IMR-90 (cell line): Measurements from ENCODE around the gene CD84. TPM values are rescaled to one million over a fixed set of nuclear protein-coding genes. Genes with fewer than 3 reads are reported as not detected.

Experiments used
- ATAC-seq: fragments of 200-7000 bp; cut with Tn5 transposase; 2 replicates; pipeline ENCODE4 v1.9.1; 2020; ENCODE audit warnings: low read depth, mild to moderate bottlenecking, moderate library complexity
- BruUV-seq: library from RNA; stranded (reverse); fragments of 400-500 nt; replicated peaks from 2 replicates; lab custom pipeline; 2021; lab: Mats Ljungman, UMichigan
- CTCF ChIA-PET: fragments of 300-600 bp; formaldehyde crosslinking; extraction: SDS; loops from one replicate; lab custom pipeline; 2021; ENCODE audit warnings: antibody characterized with exemption; lab: Yijun Ruan, JAX
- POLR2A ChIA-PET: fragments of 300-600 bp; sonication (Branson Sonifier 250); formaldehyde crosslinking; loops from one replicate; lab custom pipeline; 2022; ENCODE audit warnings: antibody characterized with exemption; ENCODE audit not compliant: unreplicated experiment; lab: Charles Lee
- DNase-seq: peaks from one replicate; pipeline ENCODE4 v3.0.0; 2013
- H2AFZ ChIP-seq: replicated peaks from 2 replicates; pipeline ENCODE3; 2013; ENCODE audit warnings: low read length, mild to moderate bottlenecking; ENCODE audit not compliant: poor library complexity
- H2AK5ac ChIP-seq: 2 replicates; pipeline ENCODE4 v1.6.1; 2013; ENCODE audit warnings: low read depth, low read length, inconsistent platforms
- H2AK9ac ChIP-seq: replicated peaks from 2 replicates; pipeline ENCODE3; 2013; ENCODE audit warnings: mild to moderate bottlenecking, low read depth, low read length, moderate library complexity; ENCODE audit not compliant: poor library complexity
- H2BK120ac ChIP-seq: 2 replicates; pipeline ENCODE4 v1.6.1; 2013; ENCODE audit warnings: low read depth, low read length, inconsistent platforms
- H2BK15ac ChIP-seq: 3 replicates; pipeline ENCODE4 v1.6.1; 2013; ENCODE audit warnings: low read depth, low read length, inconsistent platforms
- H2BK20ac ChIP-seq: 2 replicates; pipeline ENCODE4 v1.6.1; 2013; ENCODE audit warnings: low read depth, mild to moderate bottlenecking, inconsistent platforms, low read length, moderate library complexity
- H2BK5ac ChIP-seq: 2 replicates; pipeline ENCODE4 v1.6.1; 2013; ENCODE audit warnings: mild to moderate bottlenecking, low read depth, low read length, inconsistent platforms; ENCODE audit not compliant: poor library complexity, severe bottlenecking
- H3K14ac ChIP-seq: replicated peaks from 2 replicates; pipeline ENCODE4 v1.6.1; 2013; ENCODE audit warnings: low read depth, low read length, inconsistent platforms
- H3K18ac ChIP-seq: 2 replicates; pipeline ENCODE4 v1.6.1; 2013; ENCODE audit warnings: low read depth, low read length, control low read depth
- H3K23ac ChIP-seq: 2 replicates; pipeline ENCODE4 v1.6.1; 2013; ENCODE audit warnings: low read depth, low read length, inconsistent platforms
- H3K27ac ChIP-seq: 2 replicates; pipeline ENCODE4 v1.5.1; 2013; ENCODE audit warnings: mild to moderate bottlenecking, control low read depth, low read length; ENCODE audit not compliant: insufficient read depth
- H3K27me3 ChIP-seq: 2 replicates; pipeline ENCODE4 v1.6.1; 2013; ENCODE audit warnings: low read length; ENCODE audit not compliant: control insufficient read depth, insufficient read depth
- H3K36me3 ChIP-seq: 2 replicates; pipeline ENCODE4 v1.6.1; 2013; ENCODE audit warnings: low read length, mixed read lengths; ENCODE audit not compliant: control insufficient read depth, insufficient read depth
- H3K4ac ChIP-seq: 2 replicates; pipeline ENCODE4 v1.6.1; 2013; ENCODE audit warnings: low read depth, low read length, inconsistent platforms
- H3K4me1 ChIP-seq: 2 replicates; pipeline ENCODE4 v1.6.1; 2013; ENCODE audit warnings: low read length, mixed read lengths; ENCODE audit not compliant: control insufficient read depth, insufficient read depth
- H3K4me2 ChIP-seq: 2 replicates; pipeline ENCODE4 v1.6.1; 2013; ENCODE audit warnings: low read depth, mild to moderate bottlenecking, control low read depth, low read length, moderate library complexity
- H3K4me3 ChIP-seq: 2 replicates; pipeline ENCODE4 v1.5.1; 2013; ENCODE audit warnings: low read depth, mild to moderate bottlenecking, control low read depth, low read length, moderate library complexity; ENCODE audit not compliant: insufficient read depth
- H3K56ac ChIP-seq: 2 replicates; pipeline ENCODE4 v1.6.1; 2013; ENCODE audit warnings: low read length, inconsistent platforms; ENCODE audit not compliant: insufficient read depth; ENCODE audit errors: extremely low read depth
- H3K79me1 ChIP-seq, 2 experiments: 2 replicates each; pipeline ENCODE4 v1.6.1; 2013; ENCODE audit warnings: low read length in 2 of 2, inconsistent platforms in 1 of 2, low read depth in 1 of 2
- H3K9ac ChIP-seq: 2 replicates; pipeline ENCODE4 v1.6.1; 2013; ENCODE audit warnings: low read depth, low read length, control low read depth
- H3K9me1 ChIP-seq: 2 replicates; pipeline ENCODE4 v1.6.1; 2013; ENCODE audit warnings: low read length, inconsistent platforms; ENCODE audit not compliant: insufficient read depth
- H3K9me3 ChIP-seq: 2 replicates; pipeline ENCODE4 v1.6.1; 2013; ENCODE audit warnings: low read length; ENCODE audit not compliant: control insufficient read depth, insufficient read depth
- H4K20me1 ChIP-seq: 2 replicates; pipeline ENCODE4 v1.6.1; 2013; ENCODE audit warnings: low read length, inconsistent platforms; ENCODE audit not compliant: insufficient read depth
- H4K5ac ChIP-seq: 2 replicates; pipeline ENCODE4 v1.6.1; 2013; ENCODE audit warnings: mild to moderate bottlenecking, low read depth, low read length, control low read depth
- H4K8ac ChIP-seq, 2 experiments: 2 replicates each; pipeline ENCODE4 v1.6.1; 2013; ENCODE audit warnings: low read depth in 2 of 2, low read length in 2 of 2, control low read depth in 1 of 2, inconsistent platforms in 1 of 2
- H4K91ac ChIP-seq: 2 replicates; pipeline ENCODE4 v1.6.1; 2013; ENCODE audit warnings: low read depth, low read length, inconsistent platforms; ENCODE audit not compliant: insufficient read depth
- CHD1 ChIP-seq: IDR thresholded peaks from 2 replicates; pipeline ENCODE4 v1.6.1; 2012; ENCODE audit warnings: low read depth, low read length, improper control_type of control experiment
- MAFK ChIP-seq: IDR thresholded peaks from 2 replicates; pipeline ENCODE4 v1.6.1; 2012; ENCODE audit warnings: low read depth, low read length, improper control_type of control experiment
- MAZ ChIP-seq: IDR thresholded peaks from 2 replicates; pipeline ENCODE4 v1.6.1; 2012; ENCODE audit warnings: low read depth, mild to moderate bottlenecking, low read length, improper control_type of control experiment, moderate library complexity, borderline replicate concordance
- MXI1 ChIP-seq: IDR thresholded peaks from 2 replicates; pipeline ENCODE4 v1.6.1; 2012; ENCODE audit warnings: low read depth, mild to moderate bottlenecking, low read length, moderate library complexity, borderline replicate concordance
- NFE2L2 ChIP-seq: fragments of 150-350 bp; IDR thresholded peaks from 2 replicates; pipeline ENCODE4 v1.6.1; 2016; ENCODE audit warnings: low read depth, mild to moderate bottlenecking, low read length
- POLR2A ChIP-seq: IDR thresholded peaks from 2 replicates; pipeline ENCODE4 v1.6.1; 2012; ENCODE audit warnings: mild to moderate bottlenecking, low read depth, low read length
- RAD21 ChIP-seq: IDR thresholded peaks from 2 replicates; pipeline ENCODE4 v1.6.1; 2012; ENCODE audit warnings: low read length, improper control_type of control experiment
- RCOR1 ChIP-seq: IDR thresholded peaks from 2 replicates; pipeline ENCODE4 v1.6.1; 2012; ENCODE audit warnings: mild to moderate bottlenecking, low read length, improper control_type of control experiment; ENCODE audit not compliant: insufficient replicate concordance
- SMC3 ChIP-seq: fragments of 150-350 bp; IDR thresholded peaks from 2 replicates; pipeline ENCODE4 v1.6.1; 2016; ENCODE audit warnings: low read depth, mild to moderate bottlenecking, antibody characterized with exemption, low read length, moderate library complexity
- USF2 ChIP-seq: fragments of 150-350 bp; IDR thresholded peaks from 2 replicates; pipeline ENCODE4 v1.6.1; 2017; ENCODE audit warnings: mild to moderate bottlenecking, antibody characterized with exemption, low read length, low read depth
- WGBS, 2 experiments: methylation state at CpG; one replicate each; pipeline versions ENCODE4 v1.1.5 to v1.1.7; 2013; ENCODE audit warnings: missing lambda C conversion rate in 2 of 2; ENCODE audit not compliant: insufficient read length in 1 of 2; ENCODE audit errors: extremely low coverage in 2 of 2; 5-methylcytosine and 5-hydroxymethylcytosine counted together
- dilution Hi-C: fragments of 300-500 bp; cut with HindIII; formaldehyde crosslinking; loops from one replicate; pipeline ENCODE4 v1.14.3; 2018; ENCODE audit warnings: low sequenced_read_pairs; ENCODE audit not compliant: unreplicated experiment
- in situ Hi-C: fragments of 300-500 bp; cut with MboI; formaldehyde crosslinking; loops from 3 replicates; pipeline ENCODE4 v1.14.3; 2019; ENCODE audit warnings: low sequenced_read_pairs, inconsistent platforms, mixed read lengths
- intact Hi-C: fragments of 100-400 bp; cut with micrococcal nuclease; formaldehyde crosslinking; loops from 2 replicates; pipeline ENCODE4 v1.10.0; 2022
- polyA plus RNA-seq, 3 experiments: library from polyadenylated mRNA; depleted of rRNA; stranded (reverse); fragments of >200 nt; gene quantifications; 2 replicates each; pipeline ENCODE4 v1.2.3, GENCODE V29; 2012; ENCODE audit warnings: low replicate concordance in 1 of 3
- total RNA-seq: library from RNA; depleted of rRNA; stranded (reverse); fragments of >200 nt; gene quantifications from 2 replicates; pipeline ENCODE4 v1.2.3, GENCODE V29; 2012

CD84 gene
- total and polyA plus RNA-seq, 2 of the 4 experiments (the other 2 are of a cell fraction), result not detected

- no peak for ATAC-seq
- no peak overlapping the region for H3K4me2 ChIP-seq
- no peaks in the 10 kb centered on the region for H3K9me3 ChIP-seq
- no peak overlapping the region for H2AK9ac ChIP-seq
- no peak overlapping the region for H3K56ac ChIP-seq
- H2BK5ac ChIP-seq, result no peak overlapping the region
- H4K20me1 ChIP-seq, result no peaks in the 10 kb centered on the region
- no peaks in the 10 kb centered on the region for H3K36me3 ChIP-seq
- H3K23ac ChIP-seq, result no peak overlapping the region
- H2AFZ ChIP-seq, result no peak overlapping the region
- in situ Hi-C loops, result no loop called here
- H3K79me1 ChIP-seq, result no peaks in the 10 kb centered on the region
- WGBS, 2 experiments, result 27% methylated on average over 2 of the region's 4 CpGs; no CpG with 5 or more reads in 1 of the 2 experiments
- H2BK15ac ChIP-seq, result no peak overlapping the region
- no peaks in the 10 kb centered on the region for H3K27me3 ChIP-seq
- no peak overlapping the region for H3K9ac ChIP-seq
- H4K5ac ChIP-seq, result no peak overlapping the region
- no peak overlapping the region for H3K4me3 ChIP-seq
- DNase-seq, result no peak
- H2AK5ac ChIP-seq, result no peak overlapping the region
- intact Hi-C loops, result no loop called here
- POLR2A ChIA-PET, result no interaction called here
- no peak overlapping the region for H3K18ac ChIP-seq
- H3K14ac ChIP-seq, result no peak overlapping the region
- no peak overlapping the region for H3K27ac ChIP-seq
- H3K9me1 ChIP-seq, result no peaks in the 10 kb centered on the region
- no peak overlapping the region for H4K8ac ChIP-seq
- no peak overlapping the region for H2BK20ac ChIP-seq
- dilution Hi-C loops, result no loop called here
- BruUV-seq, result no TSS peak
- no peak overlapping the region for H4K91ac ChIP-seq
- H3K4me1 ChIP-seq, result no peaks in the 10 kb centered on the region
- no peak overlapping the region for H3K4ac ChIP-seq
- CTCF ChIA-PET, result no interaction called here
- TF ChIP-seq RCOR1 (no peak), SMC3 (no peak), NFE2L2 (no peak), POLR2A (no peak), CHD1 (no peak), MAZ (no peak), RAD21 (no peak), MXI1 (no peak), MAFK (no peak), USF2 (no peak)
- H2BK120ac ChIP-seq, result no peak overlapping the region
These were observed 31.9 kb downstream of the CD84 start for GRCh38 chr1:160547422-160547821.
